Keratinocyte (primary cell): Measurements from ENCODE around the gene DAGLA. TPM values are rescaled to one million over a fixed set of nuclear protein-coding genes. Genes with fewer than 3 reads are reported as not detected.
A peak's percentile ranks its signal among the peaks of the same experiment; 100 is the strongest.

Source experiments
- DNase-seq: peaks from one replicate; pipeline ENCODE4 v3.0.0-alpha.2; 2011; ENCODE audit warnings: low read depth, missing footprints, low spot score
- FAIRE-seq: peaks from 2 replicates; lab custom pipeline; 2011; peaks lifted over from hg19 to GRCh38; lab: Jason Lieb, UNC
- H2AFZ ChIP-seq: 2 replicates; pipeline ENCODE4 v1.6.0; 2012; ENCODE audit warnings: low read length, control low read depth, inconsistent platforms; ENCODE audit not compliant: control insufficient read depth
- H3K27ac ChIP-seq: 2 replicates; pipeline ENCODE4 v1.5.1; 2011; ENCODE audit warnings: low read length; ENCODE audit not compliant: control insufficient read depth, insufficient read depth
- H3K27me3 ChIP-seq: 3 replicates; pipeline ENCODE4 v1.6.0; 2011; ENCODE audit warnings: low read length; ENCODE audit not compliant: control insufficient read depth, insufficient read depth; ENCODE audit errors: extremely low read depth
- H3K36me3 ChIP-seq, 2 experiments: 2 replicates in 1 of 2; 3 replicates in 1 of 2; pipeline ENCODE4 v1.5.1; 2011; ENCODE audit warnings: low read length in 2 of 2, mild to moderate bottlenecking in 1 of 2; ENCODE audit not compliant: control insufficient read depth in 2 of 2, insufficient read depth in 2 of 2; ENCODE audit errors: extremely low read depth in 1 of 2
- H3K4me1 ChIP-seq: 3 replicates; pipeline ENCODE4 v1.5.1; 2011; ENCODE audit warnings: low read length; ENCODE audit not compliant: control insufficient read depth, insufficient read depth; ENCODE audit errors: extremely low read depth
- H3K4me2 ChIP-seq: 3 replicates; pipeline ENCODE4 v1.6.0; 2011; ENCODE audit warnings: low read depth, low read length; ENCODE audit not compliant: control insufficient read depth, insufficient read depth; ENCODE audit errors: extremely low read depth
- H3K4me3 ChIP-seq, 3 experiments: fragments of 200-600 bp in 1 of 3; sonication (generic) in 1 of 3; 2 replicates in 2 of 3; 3 replicates in 1 of 3; pipeline ENCODE4 v1.5.1; 2011 to 2016; ENCODE audit warnings: low read length in 3 of 3, mild to moderate bottlenecking in 3 of 3, control low read depth in 2 of 3, inconsistent platforms in 1 of 3, low read depth in 1 of 3, mixed read lengths in 1 of 3, mixed run types in 1 of 3, moderate library complexity in 1 of 3; ENCODE audit not compliant: control insufficient read depth in 2 of 3, insufficient read depth in 2 of 3; ENCODE audit errors: extremely low read depth in 1 of 3
- H3K79me2 ChIP-seq: 2 replicates; pipeline ENCODE4 v1.6.0; 2012; ENCODE audit warnings: low read length; ENCODE audit not compliant: control insufficient read depth, insufficient read depth
- H3K9ac ChIP-seq: 3 replicates; pipeline ENCODE4 v1.6.0; 2011; ENCODE audit warnings: low read length; ENCODE audit not compliant: control insufficient read depth, insufficient read depth; ENCODE audit errors: extremely low read depth
- H3K9me1 ChIP-seq: 3 replicates; pipeline ENCODE4 v1.6.0; 2011; ENCODE audit warnings: low read length; ENCODE audit not compliant: control insufficient read depth, insufficient read depth; ENCODE audit errors: extremely low read depth
- H3K9me3 ChIP-seq: 2 replicates; pipeline ENCODE4 v1.5.1; 2012; ENCODE audit warnings: low read depth, low read length; ENCODE audit not compliant: control insufficient read depth
- H4K20me1 ChIP-seq: 3 replicates; pipeline ENCODE4 v1.6.0; 2011; ENCODE audit warnings: low read length; ENCODE audit not compliant: control insufficient read depth, insufficient read depth; ENCODE audit errors: extremely low read depth
- EZH2 ChIP-seq: IDR thresholded peaks from one replicate; pipeline ENCODE4 v1.6.1; 2012; ENCODE audit warnings: inconsistent platforms, mild to moderate bottlenecking, low read length, moderate library complexity
- dilution Hi-C: fragments of 300-500 bp; cut with MboI; formaldehyde crosslinking; loops from one replicate; pipeline ENCODE4 v1.7.0; 2020; ENCODE audit warnings: low sequenced_read_pairs; ENCODE audit not compliant: extremely low pct_ligation_motif_present
- polyA plus RNA-seq, 5 experiments: library from polyadenylated mRNA; depleted of rRNA in 3 of 5; stranded (reverse) in 3 of 5; stranded (forward) in 1 of 5; unstranded in 1 of 5; fragments of >200 nt; gene quantifications; 1 replicate in 1 of 5; 2 replicates in 3 of 5; 3 replicates in 1 of 5; pipeline versions ENCODE4 v1.2.1 to v1.2.3, GENCODE V29; 2011 to 2012; ENCODE audit warnings: missing spikeins in 2 of 5, low read depth in 1 of 5, low replicate concordance in 1 of 5
- TF ChIP-seq, protein P1 (sequence below), 3 experiments: IDR thresholded peaks in 1 of 3; conservative IDR thresholded peaks in 1 of 3; optimal IDR thresholded peaks in 1 of 3; 2 replicates in 2 of 3; 3 replicates in 1 of 3; pipeline versions ENCODE3 to v1.5.1; 2011; ENCODE audit warnings: low read length in 3 of 3, mild to moderate bottlenecking in 3 of 3, moderate library complexity in 2 of 3, control low read depth in 1 of 3, inconsistent platforms in 1 of 3; ENCODE audit not compliant: insufficient read depth in 2 of 3; ENCODE audit errors: extremely low read depth in 1 of 3

DAGLA gene
- polyA plus RNA-seq, 1 donor (not counting 4 experiments of a cell fraction or from before 2014, with no cell fraction given): 0.03 TPM

GRCh38 chr11:61679296-61679695, 895 bp upstream of the DAGLA start:
- dilution Hi-C loops: no loop called here
- no peak overlapping the region for H2AFZ ChIP-seq
- H3K9me3 ChIP-seq: no peaks in the 10 kb centered on the region
- no peak overlapping the region for H3K27ac ChIP-seq
- no peak overlapping the region for H3K9ac ChIP-seq
- H3K9me1 ChIP-seq: no peaks in the 10 kb centered on the region
- no peak overlapping the region for H3K4me2 ChIP-seq
- TF ChIP-seq EZH2: no peak
- TF ChIP-seq, protein P1, sequence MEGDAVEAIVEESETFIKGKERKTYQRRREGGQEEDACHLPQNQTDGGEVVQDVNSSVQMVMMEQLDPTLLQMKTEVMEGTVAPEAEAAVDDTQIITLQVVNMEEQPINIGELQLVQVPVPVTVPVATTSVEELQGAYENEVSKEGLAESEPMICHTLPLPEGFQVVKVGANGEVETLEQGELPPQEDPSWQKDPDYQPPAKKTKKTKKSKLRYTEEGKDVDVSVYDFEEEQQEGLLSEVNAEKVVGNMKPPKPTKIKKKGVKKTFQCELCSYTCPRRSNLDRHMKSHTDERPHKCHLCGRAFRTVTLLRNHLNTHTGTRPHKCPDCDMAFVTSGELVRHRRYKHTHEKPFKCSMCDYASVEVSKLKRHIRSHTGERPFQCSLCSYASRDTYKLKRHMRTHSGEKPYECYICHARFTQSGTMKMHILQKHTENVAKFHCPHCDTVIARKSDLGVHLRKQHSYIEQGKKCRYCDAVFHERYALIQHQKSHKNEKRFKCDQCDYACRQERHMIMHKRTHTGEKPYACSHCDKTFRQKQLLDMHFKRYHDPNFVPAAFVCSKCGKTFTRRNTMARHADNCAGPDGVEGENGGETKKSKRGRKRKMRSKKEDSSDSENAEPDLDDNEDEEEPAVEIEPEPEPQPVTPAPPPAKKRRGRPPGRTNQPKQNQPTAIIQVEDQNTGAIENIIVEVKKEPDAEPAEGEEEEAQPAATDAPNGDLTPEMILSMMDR (optimal IDR thresholded peaks at IDR 0.05 in 1 of 3, IDR thresholded peaks at IDR 0.05 in 1 of 3, conservative IDR thresholded peaks at IDR 0.05 in 1 of 3; ENCODE audit: extremely low read depth in 1 of 3, insufficient read depth in 2 of 3, low read length in 3 of 3): no peak
- no peak overlapping the region for H3K4me3 ChIP-seq
- peaks cover 78% of the 10 kb centered on the region for H3K27me3 ChIP-seq
- FAIRE-seq (no peak), DNase-seq (no peak)
- no peaks in the 10 kb centered on the region for H3K4me1 ChIP-seq
- no peaks in the 10 kb centered on the region for H4K20me1 ChIP-seq
- H3K36me3 ChIP-seq: no peaks in the 10 kb centered on the region
- no peaks in the 10 kb centered on the region for H3K79me2 ChIP-seq

DNA sequence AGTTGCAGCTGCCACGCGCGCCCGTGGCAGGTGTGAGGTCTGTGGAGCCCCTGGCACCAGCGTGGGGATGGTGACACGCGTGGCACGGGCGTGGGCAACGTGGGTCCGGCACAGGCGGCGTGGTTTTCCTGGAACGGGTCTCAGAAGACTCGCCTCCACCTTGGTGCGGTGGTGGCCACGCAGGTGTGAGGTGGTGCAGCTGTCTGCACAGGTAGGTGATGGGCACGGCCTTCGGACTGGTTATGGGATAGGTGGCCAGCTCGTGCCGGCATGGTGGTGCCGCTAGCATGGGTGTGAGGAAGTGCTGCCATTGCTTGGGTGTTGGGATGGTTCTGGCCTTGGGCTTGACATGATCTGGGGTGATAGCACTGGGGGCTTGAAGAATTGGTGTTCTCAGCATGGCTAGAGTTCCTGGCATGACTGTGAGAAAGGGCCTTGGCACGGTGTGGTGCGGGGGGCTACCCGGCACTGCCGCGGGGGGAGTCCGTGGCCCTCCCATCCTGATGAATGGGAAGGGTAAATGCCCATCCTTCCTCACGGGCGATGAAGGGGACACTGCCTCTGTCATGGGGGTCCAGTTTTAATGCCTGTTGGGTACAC, 531 bp downstream of the DAGLA start:
- Histone ChIP-seq H3K9me3 (no peaks in the 10 kb centered on the region), H3K36me3 (no peaks in the 10 kb centered on the region), H4K20me1 (no peaks in the 10 kb centered on the region), H3K4me1 (no peaks in the 10 kb centered on the region), H3K27me3 (peaks cover 81% of the 10 kb centered on the region), H3K9me1 (no peaks in the 10 kb centered on the region), H3K27ac (no peak overlapping the region), H3K9ac (no peak overlapping the region), H3K4me3 (no peak overlapping the region), H3K4me2 (peak overlapping the region; percentile 42), H2AFZ (no peak overlapping the region), H3K79me2 (no peaks in the 10 kb centered on the region)
- DNase-seq (no peak), FAIRE-seq (no peak)
- dilution Hi-C loops: no loop called here
- peak; percentile 36 for TF ChIP-seq EZH2
- TF ChIP-seq, protein P1 (optimal IDR thresholded peaks at IDR 0.05 in 1 of 3, IDR thresholded peaks at IDR 0.05 in 1 of 3, conservative IDR thresholded peaks at IDR 0.05 in 1 of 3; ENCODE audit: extremely low read depth in 1 of 3, insufficient read depth in 2 of 3, low read length in 3 of 3): no peak
